ENCODE data around the gene ANKRD60. TPM values are rescaled to one million over a fixed set of nuclear protein-coding genes. Genes with fewer than 3 reads are reported as not detected.
A peak's percentile ranks its signal among the peaks of the same experiment; 100 is the strongest.

ANKRD60 gene
- total RNA-seq, 1 donor from 2014 or later: not detected

DNA sequence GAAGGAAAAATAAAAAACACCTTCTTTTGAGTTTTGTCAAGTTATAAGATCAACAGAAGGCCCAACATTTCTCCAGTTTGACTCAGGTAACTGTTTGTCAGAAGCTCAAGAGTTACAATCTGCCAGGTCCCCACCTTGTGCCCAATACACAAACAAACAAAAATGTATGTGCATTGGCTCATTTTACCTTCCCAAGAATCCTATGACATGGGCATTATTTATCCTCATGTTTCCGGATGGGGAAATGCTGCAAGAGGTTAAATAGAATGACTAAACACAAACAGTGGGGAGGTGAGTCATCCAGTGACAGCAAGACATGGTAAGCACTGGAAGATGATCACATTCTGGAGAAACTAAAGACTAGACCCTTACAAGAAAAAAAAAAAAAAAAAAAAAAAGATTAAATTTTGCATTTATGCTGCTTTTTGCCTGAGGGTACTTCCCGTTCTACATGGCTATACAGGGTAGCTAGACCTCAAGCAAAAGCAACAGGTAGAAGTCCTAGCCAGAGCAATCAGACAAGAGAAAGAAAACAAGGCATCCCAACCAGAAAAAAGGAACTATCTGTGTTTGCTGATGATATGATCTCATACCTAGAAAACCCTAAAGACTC, 23.6 kb upstream of the ANKRD60 start:
- H3K36me3 ChIP-seq: peaks cover 42% of the 10 kb centered on the region
- no peak for ATAC-seq
- intact Hi-C loops (cut with DNase I): no loop called here

DNA sequence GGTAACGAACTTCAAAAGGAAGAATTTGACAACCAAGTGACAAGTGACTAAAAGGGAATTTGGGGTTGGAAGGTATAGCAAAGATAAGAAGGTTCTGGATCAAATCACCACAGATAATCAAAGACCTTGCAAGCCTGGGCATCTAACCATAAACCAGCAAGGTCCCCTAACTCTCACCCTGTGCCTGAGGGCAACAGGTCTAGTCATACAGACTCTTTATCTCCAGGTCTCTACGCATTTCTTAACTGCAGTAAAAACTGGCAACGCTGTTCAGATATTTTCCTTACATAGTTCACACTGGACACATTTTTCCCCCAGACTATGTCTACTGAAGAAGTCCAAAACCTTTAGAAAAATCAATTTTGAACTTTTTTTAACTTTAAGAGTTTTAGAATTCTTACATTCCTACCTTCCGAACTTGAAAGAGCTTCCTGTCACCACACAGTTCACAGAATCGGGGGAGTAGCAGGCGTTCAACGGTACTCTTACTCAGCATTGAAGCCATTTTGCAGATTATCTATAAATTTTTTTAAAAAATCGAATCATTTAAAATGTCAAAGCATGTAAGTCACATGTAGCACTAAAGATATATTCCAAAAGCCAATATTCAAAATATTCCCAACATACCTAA, 23.0 kb upstream of the ANKRD60 start:
- TF ChIP-seq, protein P1, sequence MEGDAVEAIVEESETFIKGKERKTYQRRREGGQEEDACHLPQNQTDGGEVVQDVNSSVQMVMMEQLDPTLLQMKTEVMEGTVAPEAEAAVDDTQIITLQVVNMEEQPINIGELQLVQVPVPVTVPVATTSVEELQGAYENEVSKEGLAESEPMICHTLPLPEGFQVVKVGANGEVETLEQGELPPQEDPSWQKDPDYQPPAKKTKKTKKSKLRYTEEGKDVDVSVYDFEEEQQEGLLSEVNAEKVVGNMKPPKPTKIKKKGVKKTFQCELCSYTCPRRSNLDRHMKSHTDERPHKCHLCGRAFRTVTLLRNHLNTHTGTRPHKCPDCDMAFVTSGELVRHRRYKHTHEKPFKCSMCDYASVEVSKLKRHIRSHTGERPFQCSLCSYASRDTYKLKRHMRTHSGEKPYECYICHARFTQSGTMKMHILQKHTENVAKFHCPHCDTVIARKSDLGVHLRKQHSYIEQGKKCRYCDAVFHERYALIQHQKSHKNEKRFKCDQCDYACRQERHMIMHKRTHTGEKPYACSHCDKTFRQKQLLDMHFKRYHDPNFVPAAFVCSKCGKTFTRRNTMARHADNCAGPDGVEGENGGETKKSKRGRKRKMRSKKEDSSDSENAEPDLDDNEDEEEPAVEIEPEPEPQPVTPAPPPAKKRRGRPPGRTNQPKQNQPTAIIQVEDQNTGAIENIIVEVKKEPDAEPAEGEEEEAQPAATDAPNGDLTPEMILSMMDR (IDR thresholded peaks at IDR 0.05): no peak
- peaks cover 47% of the 10 kb centered on the region for H3K36me3 ChIP-seq
- no peaks in the 10 kb centered on the region for H3K4me1 ChIP-seq
- H3K4me3 ChIP-seq: no peak overlapping the region
- no peaks in the 10 kb centered on the region for H3K9me3 ChIP-seq
- intact Hi-C loops (cut with DNase I): no loop called here
- H3K27ac ChIP-seq: no peak overlapping the region
- DNase-seq: no peak
- no peak for ATAC-seq
- H3K27me3 ChIP-seq (ENCODE audit: low read depth): no peaks in the 10 kb centered on the region

More for the DNA sequence above, 23.6 kb upstream of the ANKRD60 start:
- TF ChIP-seq, protein P1 (IDR thresholded peaks at IDR 0.05): no peak
- DNase-seq: no peak
- Histone ChIP-seq H3K27me3 (ENCODE audit: low read depth) (no peaks in the 10 kb centered on the region), H3K4me1 (no peaks in the 10 kb centered on the region), H3K4me3 (no peak overlapping the region), H3K27ac (no peak overlapping the region), H3K9me3 (no peaks in the 10 kb centered on the region)

DNA sequence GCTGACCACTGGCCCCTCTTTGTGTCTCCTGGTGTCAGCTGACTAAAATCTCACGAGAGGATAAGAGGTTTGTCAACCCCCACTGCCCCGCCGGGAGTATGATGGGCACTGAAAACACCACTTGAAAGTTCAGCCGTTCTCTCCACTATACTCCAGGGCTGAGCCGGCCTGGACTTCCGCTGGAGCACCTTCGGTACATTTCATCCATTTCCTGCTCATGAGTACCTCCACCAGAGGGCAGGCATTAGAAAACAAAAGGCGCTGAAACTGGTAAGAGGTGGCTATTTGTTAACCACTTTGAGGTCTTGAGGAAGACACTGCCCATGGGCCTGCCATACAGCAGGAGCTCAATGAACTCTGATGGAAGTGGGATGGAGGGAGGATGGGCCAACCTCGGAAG, 17.9 kb upstream of the ANKRD60 start:
- TF ChIP-seq, protein P1 (IDR thresholded peaks at IDR 0.05): no peak
- H3K4me3 ChIP-seq: no peak overlapping the region
- intact Hi-C loops (cut with DNase I): no loop called here
- no peak for DNase-seq
- no peaks in the 10 kb centered on the region for H3K9me3 ChIP-seq
- peak in 1 of 2 donors; percentile 29 for ATAC-seq
- no peak overlapping the region for H3K27ac ChIP-seq
- H3K36me3 ChIP-seq: peaks cover 91% of the 10 kb centered on the region
- H3K4me1 ChIP-seq: no peaks in the 10 kb centered on the region
- H3K27me3 ChIP-seq (ENCODE audit: low read depth): no peaks in the 10 kb centered on the region

DNA sequence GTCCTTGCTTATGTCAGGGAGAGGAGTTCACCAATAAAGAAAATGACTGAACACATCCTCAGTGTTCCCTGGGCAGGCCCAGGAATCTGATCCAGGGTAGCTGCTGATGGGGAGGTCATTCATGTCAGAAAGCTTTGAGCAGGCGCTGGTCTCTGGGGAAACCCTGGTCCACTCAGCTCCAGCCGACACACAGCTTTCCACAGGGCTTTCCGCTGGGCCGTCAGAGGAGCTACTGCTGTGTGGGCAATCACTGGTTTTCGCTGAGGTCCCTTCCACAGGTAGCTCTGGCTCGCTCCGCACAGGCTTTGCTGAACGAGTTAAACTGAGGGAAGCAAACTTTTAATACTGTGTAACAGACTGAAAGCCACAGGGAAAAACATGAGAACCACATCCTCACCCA, 17.5 kb upstream of the ANKRD60 start:
- ATAC-seq: no peak
- peaks cover 91% of the 10 kb centered on the region for H3K36me3 ChIP-seq
- no peaks in the 10 kb centered on the region for H3K27me3 ChIP-seq (ENCODE audit: low read depth)
- H3K9me3 ChIP-seq: no peaks in the 10 kb centered on the region
- intact Hi-C loops (cut with DNase I): no loop called here
- no peak for DNase-seq
- TF ChIP-seq, protein P1 (IDR thresholded peaks at IDR 0.05): no peak
- H3K4me1 ChIP-seq: no peaks in the 10 kb centered on the region
- no peak overlapping the region for H3K27ac ChIP-seq
- H3K4me3 ChIP-seq: no peak overlapping the region

DNA sequence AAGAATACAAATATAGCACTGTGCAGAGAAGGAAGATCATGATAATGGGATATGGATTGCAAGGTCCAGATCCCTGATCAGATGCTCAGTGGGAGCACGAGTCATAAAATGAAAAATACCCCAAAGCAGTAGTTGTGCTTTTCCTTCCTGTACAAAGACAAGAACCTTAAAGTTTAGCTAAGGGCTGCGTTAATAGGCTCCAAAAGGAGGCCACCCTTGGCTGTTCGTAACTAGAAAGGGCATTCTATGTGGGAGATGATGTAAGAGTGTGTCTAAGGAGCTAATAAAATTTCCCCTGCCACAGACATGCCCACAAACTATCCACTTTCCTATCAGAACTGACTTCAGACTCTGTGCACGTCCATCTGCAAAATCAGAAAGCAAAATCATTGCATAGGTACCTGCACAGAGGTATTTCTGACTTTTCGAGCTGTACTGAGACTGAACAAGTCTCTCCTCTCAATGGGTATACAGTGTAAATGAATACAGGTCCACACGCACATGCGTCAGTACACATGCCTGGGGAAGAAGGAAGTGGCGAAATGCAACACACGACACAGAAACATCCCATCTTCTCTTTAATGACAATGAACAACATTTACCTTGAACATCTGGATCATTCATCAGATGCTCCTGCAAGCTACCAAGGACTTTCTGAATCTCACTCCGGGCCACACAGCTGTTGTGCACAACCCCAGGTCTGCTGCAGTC, 16.9 kb upstream of the ANKRD60 start:
- DNase-seq (no peak), ATAC-seq (no peak)
- Histone ChIP-seq H3K27me3 (ENCODE audit: low read depth) (no peaks in the 10 kb centered on the region), H3K9me3 (no peaks in the 10 kb centered on the region), H3K36me3 (peaks cover 90% of the 10 kb centered on the region), H3K4me3 (no peak overlapping the region), H3K27ac (no peak overlapping the region), H3K4me1 (no peaks in the 10 kb centered on the region)
- TF ChIP-seq, protein P1 (IDR thresholded peaks at IDR 0.05): no peak
- intact Hi-C loops (cut with DNase I): no loop called here
